GM21515 (cell line): ENCODE data around the gene LRRC2.
"Not testable (repeated sequence)": the region's sequence is repeated elsewhere in the genome, so short reads cannot be mapped to it uniquely, and the experiment has no call there.

Experiments used
- ATAC-seq: cut with Tn5 transposase; IDR thresholded peaks from one replicate; pipeline ENCODE4 v1.9.1; 2021; ENCODE audit not compliant: unreplicated experiment

Gene LRRC2

DNA sequence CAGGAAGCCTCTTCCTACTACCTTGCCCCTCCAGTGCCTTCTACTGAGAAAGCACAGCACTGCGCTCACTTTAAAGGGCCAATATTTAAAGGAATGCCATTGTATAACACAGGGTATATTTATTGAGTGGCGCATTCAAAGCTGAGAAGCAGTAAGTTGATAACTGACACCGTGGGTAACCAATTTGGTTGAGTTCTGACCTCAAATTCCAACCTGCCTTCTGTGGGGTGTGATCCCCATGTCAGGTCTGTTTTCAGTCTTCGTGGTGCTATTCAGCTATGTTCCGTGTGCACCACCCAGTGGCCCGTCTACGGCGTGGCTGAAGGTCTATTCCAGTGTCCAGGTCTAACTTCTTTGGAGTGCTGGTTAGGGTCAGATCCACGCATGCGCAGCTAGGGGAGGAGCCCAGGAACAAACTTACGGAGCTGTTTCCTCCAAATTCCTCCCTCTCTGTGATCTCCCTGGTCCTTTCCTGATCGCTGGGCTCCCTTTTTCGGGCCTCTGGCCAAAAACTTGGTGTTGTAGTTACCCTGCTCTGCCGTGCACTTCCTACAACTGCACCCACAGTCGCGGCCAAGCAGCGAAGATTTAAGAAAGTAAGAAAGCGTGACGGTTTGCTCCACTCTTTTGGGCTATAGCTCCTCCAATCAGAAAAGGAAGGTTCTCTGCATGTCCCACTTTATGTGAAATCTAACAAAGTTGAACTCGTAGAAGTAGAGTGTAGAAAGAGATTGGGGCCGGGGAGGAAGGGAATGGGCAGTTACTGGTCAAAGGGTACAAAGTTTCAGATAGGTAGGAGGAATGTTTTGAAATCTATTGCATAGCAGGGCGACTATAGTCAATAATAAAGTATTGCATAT lies 7.7 kb downstream of the LRRC2 start:
- ATAC-seq: peak; percentile 74

DNA sequence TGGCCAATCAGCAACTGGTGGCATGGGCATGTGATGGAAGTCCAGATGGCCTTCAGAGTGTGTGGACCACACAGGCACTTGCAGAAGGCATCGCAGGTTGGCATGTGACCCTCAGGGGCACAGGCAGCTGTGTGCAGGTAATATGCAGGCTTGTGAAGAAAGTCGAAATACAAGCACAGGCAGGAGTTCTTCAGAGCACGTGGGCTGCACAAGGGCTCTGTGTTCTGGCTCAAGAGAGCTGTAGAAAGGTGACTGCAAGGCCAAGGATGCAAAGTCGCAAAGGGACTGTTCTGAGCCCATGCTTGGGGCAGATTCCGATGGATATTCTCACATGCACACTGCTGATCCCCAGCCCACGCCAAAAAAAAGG lies 8.3 kb downstream of the LRRC2 start:
- no peak for ATAC-seq

DNA sequence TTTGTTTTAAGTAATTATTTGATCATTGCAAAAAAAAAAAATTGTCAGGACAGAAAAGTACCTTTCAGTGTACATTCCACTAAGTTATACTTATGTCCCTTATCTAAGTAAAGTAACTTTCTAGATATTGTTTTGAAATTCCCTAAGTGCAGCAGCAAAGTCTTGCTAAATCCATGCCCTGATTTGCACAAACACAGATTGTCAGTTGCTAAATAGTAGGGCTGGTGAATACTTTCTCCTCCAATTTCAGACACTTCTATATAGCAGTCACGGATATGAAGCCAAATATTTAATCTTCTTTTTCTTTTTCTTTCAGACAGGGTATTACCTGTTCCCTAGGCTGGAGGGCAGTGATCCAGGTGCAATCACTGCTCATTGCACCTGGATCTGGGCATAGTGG lies 12.9 kb downstream of the LRRC2 start:
- no peak for ATAC-seq

DNA sequence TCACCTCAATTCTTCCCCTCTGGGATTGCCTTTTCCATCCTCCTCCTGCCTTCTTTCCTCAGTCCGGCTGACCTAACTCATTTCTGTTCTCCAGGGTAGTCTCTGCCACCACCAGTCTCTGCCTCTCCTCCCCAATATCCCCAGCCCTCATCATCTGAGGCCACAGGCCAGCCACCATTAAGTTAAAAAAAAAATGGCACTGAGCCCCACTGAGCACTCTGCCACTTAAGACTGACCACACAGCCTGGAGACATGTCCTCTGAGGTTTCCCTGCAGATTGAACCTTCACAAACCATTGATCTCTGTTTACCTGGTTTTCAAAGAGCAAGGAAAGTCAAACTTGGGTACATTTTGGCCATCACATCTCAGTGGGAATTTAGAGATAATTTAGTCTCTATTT lies 13.6 kb downstream of the LRRC2 start:
- ATAC-seq: no peak

DNA sequence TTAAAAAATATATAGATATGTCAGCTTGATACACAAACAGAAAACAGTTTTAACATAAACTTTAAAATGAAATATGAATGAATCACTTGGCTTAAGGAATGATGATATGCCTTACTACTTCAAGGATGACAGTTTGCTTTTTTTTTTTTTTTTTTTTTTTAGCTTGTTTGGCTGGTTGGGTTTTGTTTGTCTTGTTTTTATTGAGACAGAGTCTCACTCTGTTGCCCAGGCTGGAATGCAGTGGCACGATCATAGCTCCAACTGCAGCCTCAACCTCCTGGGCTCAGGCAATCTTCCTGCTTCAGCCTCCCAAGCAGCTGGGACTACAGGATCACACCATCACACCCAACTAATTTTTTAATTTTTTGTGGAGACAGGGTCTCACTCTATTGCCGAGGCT lies 14.5 kb downstream of the LRRC2 start:
- ATAC-seq: no peak

DNA sequence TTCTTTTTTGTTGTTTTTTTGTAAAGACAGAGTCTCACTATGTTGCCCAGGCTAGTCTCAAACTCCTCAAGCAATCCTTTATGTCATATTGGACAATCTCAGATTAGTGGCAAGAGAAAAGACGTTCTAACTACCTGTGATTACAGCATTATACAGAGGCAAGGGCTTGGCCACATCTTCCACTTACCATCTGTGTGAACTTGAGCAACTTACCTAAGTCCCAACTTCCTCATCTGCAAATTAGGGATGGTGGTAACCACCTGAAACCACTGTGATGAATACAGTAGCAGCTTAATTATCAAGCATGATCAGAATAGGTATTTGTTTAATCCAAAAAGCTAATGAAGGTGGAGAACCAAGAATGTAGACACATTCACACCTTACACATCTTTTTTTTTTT lies 16.1 kb downstream of the LRRC2 start:
- no peak for ATAC-seq

DNA sequence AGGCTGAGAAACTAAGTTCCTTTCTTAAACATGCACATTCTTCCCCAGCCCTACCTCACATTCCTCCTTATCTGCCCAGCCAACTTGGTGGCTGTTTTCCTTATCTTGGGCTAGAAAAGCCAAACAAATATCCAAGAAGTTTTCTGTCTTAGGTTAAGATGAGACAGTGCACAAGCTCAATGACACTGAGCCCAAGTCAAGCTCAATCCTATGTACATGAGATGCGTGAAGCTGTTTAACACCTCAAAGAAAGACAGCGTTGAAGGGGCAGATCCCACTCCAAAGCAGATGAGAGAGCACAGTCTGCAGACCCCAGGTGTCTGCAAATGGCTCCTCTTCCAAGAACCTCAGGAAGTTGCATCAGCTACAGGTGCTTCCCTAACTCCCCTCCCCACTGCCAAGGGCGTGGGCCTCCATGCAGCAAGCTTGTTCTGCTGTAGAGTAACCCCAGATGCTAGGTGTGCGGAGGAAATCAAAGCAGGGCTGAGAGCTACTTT lies 16.6 kb downstream of the LRRC2 start:
- ATAC-seq: no peak

DNA sequence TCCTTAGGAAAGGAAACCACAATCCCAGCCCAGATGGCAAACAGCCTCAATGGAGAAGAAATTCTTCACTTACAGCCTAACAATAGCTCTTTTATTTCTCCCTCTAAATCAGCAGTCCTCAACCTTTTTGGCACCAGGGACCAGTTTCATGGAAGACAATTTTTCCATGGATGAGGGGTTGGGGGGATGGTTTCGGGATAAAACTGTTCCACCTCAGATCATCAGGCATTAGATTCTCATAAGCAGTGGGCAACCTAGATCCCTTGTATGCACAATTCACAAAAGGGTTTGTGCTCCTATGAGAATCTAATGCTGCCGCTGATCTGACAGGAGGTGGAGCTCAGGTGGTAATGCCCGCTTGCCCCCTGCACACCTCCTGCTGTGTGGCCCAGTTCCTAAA lies 17.5 kb downstream of the LRRC2 start:
- ATAC-seq: not testable (repeated sequence)

DNA sequence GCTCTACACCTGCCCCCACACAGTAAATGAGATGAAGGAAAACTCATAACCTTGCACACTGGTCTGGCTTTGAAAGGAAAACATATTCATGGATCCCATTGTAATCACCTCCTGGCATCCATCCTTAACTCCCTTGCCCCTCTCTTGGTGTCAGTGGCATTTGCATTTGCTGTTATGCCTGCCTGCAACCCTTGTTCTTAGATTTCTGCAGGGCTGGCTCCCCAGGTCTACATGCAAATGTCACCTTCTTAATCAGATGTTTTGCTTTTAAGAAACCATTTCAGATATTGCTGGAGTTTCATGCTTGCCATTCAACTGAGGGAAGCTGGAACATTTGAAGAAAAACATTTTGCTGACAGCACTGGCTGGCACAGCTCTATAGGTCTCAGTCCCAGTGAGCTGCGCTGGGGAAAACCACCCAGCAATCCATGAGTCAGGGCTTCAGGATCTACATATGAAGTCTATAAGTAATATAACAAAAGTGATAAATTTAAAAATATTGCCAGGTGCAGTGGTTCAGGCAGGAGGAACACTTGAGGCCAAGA lies 19.1 kb downstream of the LRRC2 start:
- no peak for ATAC-seq

DNA sequence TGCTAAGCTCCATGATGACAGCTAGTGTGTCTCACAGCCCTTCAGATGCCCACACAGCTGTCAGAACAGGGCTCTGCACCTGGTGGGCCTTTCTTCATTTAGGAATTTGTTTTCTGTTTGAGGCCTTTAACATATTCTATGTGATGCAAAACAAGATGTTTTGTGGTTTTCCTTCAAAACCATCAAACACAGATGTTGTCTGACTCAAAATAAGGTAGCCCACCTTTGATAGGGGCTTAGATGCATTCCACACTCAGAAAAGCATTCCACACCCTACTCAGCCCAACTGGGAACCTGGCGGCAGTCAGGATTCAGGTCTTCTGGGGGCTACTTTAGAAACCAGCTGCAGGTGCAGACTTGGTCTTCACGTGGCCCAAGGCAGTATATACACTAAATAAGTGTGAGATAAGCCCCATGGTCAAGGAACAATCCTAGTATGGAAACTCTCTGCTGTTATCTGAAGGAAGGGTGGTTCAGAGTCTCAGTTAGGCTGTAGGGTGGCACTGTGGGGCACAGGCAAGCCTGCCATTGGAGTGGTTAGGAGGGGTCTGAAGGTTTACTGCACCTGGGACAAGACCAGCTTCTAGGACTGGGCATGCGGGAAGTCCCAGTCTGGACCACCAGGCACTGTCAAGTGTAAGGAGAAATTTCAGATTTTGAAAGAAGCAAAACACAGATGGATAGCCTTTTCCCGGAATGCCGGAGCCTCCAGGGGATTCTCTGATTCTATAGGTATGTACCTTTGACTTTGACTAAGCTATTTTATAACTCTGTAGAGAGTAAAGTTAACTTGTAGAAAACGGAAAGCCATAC lies 20.1 kb downstream of the LRRC2 start:
- no peak for ATAC-seq

DNA sequence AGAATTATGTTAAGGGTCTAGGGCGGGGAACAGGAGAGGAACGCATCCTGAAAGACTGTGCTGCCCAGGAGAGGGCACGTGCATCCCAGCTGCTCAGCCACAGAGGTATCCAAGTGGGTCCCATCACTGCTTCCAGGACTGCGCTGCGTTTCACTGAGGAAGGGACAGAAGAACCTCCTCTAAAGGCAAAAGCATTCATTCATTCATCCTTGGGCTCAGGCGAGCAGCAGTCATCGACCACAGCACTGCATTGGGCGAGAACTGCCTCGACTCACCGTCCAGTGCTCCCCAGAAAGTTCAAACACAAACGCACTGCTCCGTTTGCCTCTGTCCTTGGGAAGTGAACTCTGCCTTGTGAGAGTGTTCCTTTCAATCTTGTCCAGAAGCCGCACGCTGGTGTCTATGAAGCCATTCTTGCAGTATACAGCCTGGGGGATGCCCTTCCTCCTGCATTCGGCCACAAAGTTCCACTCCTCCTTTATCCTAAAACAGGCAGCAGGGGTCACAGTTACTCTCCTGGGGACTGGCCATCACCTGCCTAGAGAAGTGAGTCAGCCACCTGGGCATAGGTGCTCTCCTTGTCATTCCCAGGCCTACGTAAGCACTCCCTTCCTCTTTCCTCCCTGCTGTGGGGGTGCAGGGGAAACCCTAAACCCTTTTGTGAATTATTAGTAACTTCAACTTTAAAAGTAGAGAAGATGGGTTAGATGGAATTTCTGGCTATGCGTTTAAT lies 21.2 kb downstream of the LRRC2 start:
- ATAC-seq: no peak

DNA sequence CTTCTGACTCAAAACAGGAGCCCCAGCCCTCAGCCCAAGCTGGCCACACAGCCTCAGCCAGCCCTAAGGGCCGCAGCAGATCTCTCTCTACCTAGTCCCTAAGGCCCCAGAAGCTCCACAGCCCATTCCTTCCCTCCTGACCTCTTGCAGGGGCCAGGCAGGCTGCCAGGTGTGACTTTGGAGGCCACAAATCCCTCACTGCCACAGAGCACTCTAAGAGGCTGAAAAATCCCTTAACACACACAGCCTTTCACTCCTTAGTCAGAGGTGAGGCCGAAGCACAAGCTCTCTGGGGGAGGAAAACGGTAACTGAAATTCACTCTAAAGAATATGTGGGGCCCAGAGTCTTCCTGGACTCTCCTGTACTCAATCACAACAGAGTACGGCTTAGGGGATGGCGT lies 23.3 kb downstream of the LRRC2 start:
- ATAC-seq: no peak

DNA sequence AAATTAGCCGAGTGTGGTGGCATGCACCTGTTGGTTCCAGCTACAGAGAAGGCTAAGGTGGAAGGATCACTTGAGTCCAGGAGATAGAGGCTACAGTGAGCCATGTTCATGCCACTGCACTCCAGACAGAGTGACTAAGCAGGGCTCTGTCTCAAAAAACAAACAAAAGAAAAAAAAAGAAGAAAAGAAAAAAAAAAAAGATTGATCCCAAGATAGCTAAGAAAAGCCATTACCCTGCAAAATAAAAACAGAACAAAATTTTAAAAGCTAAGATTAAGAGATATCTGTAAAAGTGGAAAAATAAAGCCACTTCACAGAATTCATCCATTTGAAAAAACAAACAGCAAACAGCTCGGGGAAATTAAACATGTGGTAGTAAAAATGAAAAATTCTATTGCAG lies 23.8 kb downstream of the LRRC2 start:
- no peak for ATAC-seq

DNA sequence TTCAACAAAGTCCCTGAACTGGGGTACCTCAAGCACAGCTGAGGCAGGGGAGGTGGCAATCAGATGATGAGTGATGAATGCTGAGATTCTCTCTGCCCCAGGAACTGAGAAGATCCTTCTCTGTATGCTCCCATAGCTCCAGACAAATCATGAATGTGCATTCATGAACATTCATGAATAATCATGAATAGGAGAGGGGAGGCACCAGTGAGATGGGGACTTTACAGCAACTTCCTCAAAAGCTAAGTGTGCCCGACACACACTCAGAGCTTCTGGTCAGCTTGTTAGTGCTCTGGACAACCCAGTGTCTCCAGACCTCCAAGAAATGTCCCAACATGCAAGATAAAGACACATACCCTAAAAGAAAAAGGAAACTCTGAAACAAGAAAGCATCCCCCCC lies 24.3 kb downstream of the LRRC2 start:
- ATAC-seq: no peak

DNA sequence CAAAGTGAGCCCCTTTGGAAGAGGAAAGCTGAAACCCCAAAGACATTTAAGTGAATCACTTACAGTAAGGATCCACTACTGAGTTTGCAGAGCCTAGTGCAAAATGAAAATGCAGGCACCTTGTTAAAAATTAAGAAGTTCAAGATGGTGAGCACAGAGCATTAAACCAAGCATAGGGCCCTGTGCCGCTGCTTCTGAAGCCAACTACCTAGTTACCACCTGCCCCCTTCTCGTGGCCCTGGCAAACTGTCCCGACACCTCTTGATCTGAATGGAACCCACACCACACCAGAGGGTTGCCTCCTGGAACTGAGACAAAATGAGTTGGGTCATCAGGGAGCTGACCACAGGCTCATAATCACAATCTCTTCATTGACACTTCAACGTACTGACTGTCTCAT lies 25.6 kb downstream of the LRRC2 start:
- ATAC-seq: no peak

DNA sequence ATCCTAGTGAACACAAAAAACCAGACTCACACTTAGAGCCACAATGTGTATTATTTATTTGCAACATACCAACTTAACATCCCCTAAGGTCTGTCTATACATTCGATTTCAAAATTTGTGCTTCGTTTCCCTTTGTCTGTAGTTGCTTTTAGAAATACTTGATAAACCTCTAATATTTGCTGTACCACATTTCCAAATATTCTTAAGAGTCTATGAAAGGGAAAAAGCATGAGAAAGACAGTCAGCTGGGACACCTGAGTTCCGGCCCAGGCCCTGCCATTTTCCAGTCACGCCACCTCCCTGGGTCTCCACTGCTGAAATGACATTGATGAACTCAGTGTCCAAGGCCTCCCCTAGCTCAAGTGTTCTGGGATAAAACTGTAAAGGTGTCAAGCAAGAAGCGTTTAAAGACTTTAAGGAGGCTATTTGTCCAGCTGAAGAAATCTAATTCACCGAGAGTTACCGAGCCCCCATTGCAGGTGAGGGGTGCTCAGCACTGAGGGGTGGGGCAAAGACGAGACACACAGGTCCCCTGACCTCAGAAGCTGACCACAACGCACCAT lies 26.6 kb downstream of the LRRC2 start:
- no peak for ATAC-seq

DNA sequence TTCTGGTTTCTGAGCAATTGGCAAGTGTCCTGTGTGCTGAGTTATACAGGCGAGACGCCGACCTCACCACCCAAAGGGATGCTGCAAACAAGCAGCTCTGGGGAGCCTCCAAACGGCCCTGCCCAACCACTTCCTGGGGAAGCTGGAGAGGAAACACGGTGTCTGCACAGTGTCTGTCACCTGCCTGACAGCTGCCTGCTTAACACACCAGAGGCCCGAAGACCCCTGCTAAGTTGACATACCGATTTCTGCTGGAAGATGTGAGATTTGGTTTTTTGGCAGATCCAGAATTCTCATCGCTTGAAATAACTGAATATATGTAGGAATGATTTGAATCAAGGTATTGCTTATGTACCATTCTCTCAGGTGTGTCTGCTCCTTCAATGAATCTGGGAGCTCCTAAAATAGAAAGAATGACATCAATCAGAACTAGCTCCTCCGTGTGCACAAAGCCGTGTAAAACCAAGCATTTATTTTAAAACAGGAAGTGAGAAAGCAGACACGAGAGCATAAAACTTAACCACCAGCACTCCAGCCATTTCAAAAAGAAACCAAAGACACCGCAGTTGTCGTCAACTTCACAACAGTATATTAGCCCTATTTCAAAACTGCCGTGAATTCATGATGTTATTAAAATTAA lies 27.2 kb downstream of the LRRC2 start:
- peak; percentile 76 for ATAC-seq

DNA sequence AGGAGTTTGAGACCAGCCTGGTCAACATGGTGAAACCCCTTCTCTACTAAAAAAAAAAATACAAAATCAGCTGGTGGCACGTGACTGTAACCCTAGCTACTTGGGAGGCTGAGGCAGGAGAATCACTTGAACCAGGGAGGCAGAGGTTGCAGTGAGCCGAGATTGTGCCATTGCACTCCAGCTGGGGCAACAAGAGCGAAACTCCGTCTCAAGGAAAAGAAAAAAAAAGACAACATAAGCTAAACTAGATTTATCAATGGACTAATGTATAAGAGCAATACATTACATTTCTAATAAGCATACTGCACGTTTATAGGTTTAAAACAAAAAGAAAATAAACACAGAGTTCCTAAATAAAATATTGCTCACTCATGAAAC lies 27.7 kb downstream of the LRRC2 start:
- peak; percentile 2 for ATAC-seq

DNA sequence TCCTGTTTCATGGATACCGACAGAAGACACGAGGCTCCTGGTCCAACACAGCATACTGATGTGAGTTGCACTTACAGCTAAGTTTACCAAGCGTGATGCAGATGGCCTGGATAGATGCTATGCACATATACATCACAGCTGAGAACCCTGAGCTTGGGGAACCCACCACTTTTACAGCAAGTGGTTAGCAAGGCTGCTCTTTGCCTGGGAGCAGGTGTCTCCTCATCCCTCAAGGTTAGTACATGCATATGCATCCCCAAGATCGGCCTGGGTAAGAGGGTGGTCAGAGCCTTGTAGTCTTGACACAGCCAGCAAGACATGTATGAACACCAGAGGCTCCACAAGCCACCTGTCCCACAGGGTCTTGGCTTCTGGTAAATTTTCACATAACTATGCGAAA lies 28.3 kb downstream of the LRRC2 start:
- ATAC-seq: no peak

DNA sequence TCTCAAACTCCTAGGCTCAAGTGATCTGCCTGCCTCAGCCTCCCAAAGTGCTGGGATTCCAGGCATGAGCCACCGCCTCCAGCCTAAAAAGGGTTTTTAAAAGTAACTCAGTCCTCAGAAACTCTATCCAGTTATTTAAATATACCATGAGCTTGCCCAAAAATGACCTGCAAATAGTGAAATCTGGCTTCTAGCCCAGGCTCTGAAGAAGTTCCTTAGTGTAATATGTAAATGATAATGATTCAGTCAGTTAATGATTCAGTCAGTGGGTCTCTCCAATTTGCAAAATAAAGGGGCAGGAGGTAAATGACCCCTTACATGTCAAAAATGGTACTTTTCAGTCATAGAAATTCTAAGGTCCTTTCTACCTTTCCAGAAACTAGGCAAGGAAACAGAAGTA lies 28.8 kb downstream of the LRRC2 start:
- no peak for ATAC-seq

DNA sequence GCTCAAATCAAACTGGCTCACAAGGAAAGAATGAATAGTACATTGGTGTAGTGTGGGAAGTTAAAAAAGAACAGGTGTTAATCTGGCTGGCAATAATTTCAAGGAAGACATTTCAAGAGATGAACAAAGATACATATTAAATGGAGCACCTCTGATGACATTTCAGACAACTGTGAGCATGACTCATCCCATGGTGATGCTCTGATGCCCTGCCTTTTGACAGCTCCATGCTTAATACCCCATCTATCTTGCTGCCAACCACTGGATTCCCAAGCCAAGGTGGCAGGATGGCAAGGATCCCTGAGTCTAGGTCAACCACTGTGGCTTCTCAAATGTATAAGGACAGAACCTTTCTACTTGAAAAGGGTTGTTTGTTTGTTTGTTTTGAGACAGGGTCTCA lies 29.3 kb downstream of the LRRC2 start:
- no peak for ATAC-seq
